Loucy (cell line): ENCODE data around the gene PALLD.

Source experiments
- CTCF ChIP-seq: fragments of 200-600 bp; sonication (generic); conservative IDR thresholded peaks from 2 replicates; pipeline ENCODE4 v1.5.1; 2014; ENCODE audit warnings: mild to moderate bottlenecking, antibody characterized with exemption, low read length
- EZH2phosphoT487 ChIP-seq: fragments of 200-600 bp; IDR thresholded peaks from 2 replicates; pipeline ENCODE4 v1.6.1; 2018; ENCODE audit warnings: antibody characterized with exemption, mild to moderate bottlenecking, moderate library complexity, borderline replicate concordance

- TF ChIP-seq CTCF (no peak), EZH2phosphoT487 (no peak)
These were observed 21.1 kb upstream of the PALLD start for GRCh38 chr4:168475745-168476144.
